ENCODE results near the gene SMC1B.

DNA sequence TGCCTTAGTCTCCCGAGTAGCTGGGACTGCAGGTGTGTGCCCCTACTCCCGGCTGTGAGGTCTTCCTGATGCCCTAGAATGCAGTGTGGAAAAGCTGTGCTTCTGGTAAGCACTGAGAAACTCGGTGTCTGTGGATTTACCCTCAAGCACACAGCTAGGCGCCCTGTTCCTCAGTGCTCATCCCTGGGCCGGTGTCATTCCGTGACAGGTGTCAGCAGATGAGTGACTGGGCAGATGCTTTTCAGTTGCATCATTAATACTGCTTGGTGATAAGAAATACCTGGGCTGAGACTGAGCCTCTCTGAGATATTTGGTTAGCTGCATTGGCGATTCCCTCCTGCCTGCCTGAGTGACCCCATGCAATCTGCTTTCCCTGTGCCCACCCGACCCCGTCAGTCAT is 81.9 kb downstream of the SMC1B start:
- TF ChIP-seq, protein P1, sequence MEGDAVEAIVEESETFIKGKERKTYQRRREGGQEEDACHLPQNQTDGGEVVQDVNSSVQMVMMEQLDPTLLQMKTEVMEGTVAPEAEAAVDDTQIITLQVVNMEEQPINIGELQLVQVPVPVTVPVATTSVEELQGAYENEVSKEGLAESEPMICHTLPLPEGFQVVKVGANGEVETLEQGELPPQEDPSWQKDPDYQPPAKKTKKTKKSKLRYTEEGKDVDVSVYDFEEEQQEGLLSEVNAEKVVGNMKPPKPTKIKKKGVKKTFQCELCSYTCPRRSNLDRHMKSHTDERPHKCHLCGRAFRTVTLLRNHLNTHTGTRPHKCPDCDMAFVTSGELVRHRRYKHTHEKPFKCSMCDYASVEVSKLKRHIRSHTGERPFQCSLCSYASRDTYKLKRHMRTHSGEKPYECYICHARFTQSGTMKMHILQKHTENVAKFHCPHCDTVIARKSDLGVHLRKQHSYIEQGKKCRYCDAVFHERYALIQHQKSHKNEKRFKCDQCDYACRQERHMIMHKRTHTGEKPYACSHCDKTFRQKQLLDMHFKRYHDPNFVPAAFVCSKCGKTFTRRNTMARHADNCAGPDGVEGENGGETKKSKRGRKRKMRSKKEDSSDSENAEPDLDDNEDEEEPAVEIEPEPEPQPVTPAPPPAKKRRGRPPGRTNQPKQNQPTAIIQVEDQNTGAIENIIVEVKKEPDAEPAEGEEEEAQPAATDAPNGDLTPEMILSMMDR (IDR thresholded peaks at IDR 0.05) = no peak
- TF ChIP-seq EP300 (IDR thresholded peaks at IDR 0.05) = no peak
- TF ChIP-seq POLR2AphosphoS5 (IDR thresholded peaks at IDR 0.05) = no peak
- no peak for TF ChIP-seq POLR2A (IDR thresholded peaks at IDR 0.05; ENCODE audit: low read depth)

All from esophagus muscularis mucosa (tissue), 4 donors.